ENCODE measurements around the gene GOLGA3. TPM values are rescaled to one million over a fixed set of nuclear protein-coding genes. Genes with fewer than 3 reads are reported as not detected.
A peak's percentile ranks its signal among the peaks of the same experiment; 100 is the strongest.

Gene GOLGA3
- total and polyA plus RNA-seq, 10 of the 15 experiments (the other 5 are each of a cell fraction or from before 2014, with no cell fraction given) = 2.0 to 42.7 (median 15.2) TPM

DNA sequence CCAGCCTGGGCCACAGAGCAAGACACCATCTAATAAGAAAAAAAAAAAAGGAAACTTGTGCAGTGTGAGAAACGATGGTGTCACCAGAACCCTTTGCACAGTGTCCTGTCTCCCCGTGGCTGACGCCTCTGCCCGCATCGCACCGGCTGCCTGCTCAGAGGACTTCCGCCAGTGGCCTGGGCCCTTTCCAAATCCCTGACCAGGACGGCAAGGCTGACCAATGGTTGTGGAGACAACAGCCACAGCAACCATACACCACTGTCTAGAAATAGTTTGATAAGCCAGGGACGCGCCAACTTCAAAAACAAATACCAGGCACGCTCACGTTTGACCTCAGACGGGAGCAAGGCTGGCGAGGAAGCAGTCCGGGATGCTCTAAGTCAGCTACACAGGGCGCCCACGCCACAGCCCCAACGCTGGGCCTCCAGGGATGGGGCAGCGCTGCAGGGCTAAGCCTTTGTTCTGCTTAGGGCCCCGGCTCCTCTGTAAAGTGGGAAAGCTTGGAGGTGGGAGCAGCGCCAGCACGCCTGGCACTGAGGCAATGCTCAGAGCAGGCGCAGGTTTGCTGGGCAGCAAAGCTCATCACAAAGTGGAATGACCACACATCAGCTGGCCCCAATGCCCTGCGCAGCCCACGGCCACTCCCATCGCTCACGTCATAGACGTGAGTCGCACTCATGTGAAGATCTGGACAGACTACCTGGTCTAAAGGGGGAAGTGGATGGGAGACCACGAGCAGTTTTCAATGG is 105.5 kb downstream of the GOLGA3 start (continued):
- TF ChIP-seq, protein P1, sequence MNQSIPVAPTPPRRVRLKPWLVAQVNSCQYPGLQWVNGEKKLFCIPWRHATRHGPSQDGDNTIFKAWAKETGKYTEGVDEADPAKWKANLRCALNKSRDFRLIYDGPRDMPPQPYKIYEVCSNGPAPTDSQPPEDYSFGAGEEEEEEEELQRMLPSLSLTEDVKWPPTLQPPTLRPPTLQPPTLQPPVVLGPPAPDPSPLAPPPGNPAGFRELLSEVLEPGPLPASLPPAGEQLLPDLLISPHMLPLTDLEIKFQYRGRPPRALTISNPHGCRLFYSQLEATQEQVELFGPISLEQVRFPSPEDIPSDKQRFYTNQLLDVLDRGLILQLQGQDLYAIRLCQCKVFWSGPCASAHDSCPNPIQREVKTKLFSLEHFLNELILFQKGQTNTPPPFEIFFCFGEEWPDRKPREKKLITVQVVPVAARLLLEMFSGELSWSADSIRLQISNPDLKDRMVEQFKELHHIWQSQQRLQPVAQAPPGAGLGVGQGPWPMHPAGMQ (IDR thresholded peaks at IDR 0.05; ENCODE audit: borderline replicate concordance) = no peak
- TF ChIP-seq, protein P2, sequence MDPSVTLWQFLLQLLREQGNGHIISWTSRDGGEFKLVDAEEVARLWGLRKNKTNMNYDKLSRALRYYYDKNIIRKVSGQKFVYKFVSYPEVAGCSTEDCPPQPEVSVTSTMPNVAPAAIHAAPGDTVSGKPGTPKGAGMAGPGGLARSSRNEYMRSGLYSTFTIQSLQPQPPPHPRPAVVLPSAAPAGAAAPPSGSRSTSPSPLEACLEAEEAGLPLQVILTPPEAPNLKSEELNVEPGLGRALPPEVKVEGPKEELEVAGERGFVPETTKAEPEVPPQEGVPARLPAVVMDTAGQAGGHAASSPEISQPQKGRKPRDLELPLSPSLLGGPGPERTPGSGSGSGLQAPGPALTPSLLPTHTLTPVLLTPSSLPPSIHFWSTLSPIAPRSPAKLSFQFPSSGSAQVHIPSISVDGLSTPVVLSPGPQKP (IDR thresholded peaks at IDR 0.05; ENCODE audit: low read depth, low read length) = no peak
- TF ChIP-seq NFIC (IDR thresholded peaks at IDR 0.05; ENCODE audit: low read depth, low read length) (no peak), PML (IDR thresholded peaks at IDR 0.05; ENCODE audit: low read length) (no peak), POLR2A (IDR thresholded peaks at IDR 0.05; ENCODE audit: low read depth, low read length) (peak; percentile 44)

DNA sequence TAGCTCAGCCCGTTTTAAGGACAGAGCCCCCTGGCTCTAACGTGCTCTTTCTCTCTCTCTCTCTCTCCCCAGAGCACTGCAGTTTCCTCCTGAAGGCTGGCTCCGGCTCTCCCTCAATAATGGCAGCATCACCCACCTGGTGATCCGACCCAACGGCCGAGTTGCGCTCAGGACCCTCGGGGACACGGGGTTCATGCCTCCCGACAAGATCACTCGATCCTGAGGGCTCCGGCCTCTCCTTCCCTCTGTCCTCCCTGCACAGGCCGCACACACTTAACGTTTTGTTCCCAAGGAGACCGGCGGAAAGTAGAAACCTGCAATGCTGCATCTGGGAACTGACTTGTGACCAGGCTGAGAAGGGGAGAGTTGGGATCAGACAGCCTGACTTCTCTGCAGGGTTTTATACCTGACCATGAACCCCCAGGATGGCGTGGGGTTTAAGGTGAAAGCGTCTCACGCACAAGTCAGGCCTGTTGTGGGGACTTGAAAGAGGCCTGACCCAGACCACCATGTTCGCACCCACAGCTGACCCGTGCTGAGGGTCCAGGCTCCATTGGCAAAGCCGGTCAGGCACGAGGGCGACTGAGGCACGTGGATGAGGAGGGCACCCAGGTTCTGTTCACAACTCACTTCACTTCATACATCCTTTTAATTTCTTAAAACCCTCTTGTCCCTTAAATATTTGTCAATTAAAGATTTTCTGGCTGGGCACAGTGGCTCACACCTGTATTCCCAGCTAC is 107.9 kb downstream of the GOLGA3 start:
- Histone ChIP-seq H3K9me3 (replicated peaks; ENCODE audit: control insufficient read depth, insufficient read depth, low read length) (no peaks in the 10 kb centered on the region), H3K4me3 (no peak overlapping the region), H3K4me1 (ENCODE audit: control insufficient read depth, insufficient read depth, low read length) (no peaks in the 10 kb centered on the region), H3K36me3 (ENCODE audit: control insufficient read depth in 2 of 2, insufficient read depth in 2 of 2, low read length in 1 of 2) (peaks cover 27 to 44% of the 10 kb centered on the region in 2 experiments), H3K9ac (ENCODE audit: control insufficient read depth, insufficient read depth, low read length) (no peak overlapping the region), H2AFZ (ENCODE audit: control insufficient read depth, low read depth, low read length) (no peak overlapping the region), H3K4me2 (ENCODE audit: control insufficient read depth, insufficient read depth) (no peak overlapping the region), H4K20me1 (ENCODE audit: control insufficient read depth, insufficient read depth) (0 out of 2 replicates have a peak, but pooled peaks cover 8% of the 10 kb centered on the region), H3K27ac (ENCODE audit: control insufficient read depth, insufficient read depth) (no peak overlapping the region), H3K27me3 (replicated peaks in 1 of 2; ENCODE audit: control insufficient read depth in 2 of 2, insufficient read depth in 2 of 2, low read length in 1 of 2) (no peaks in the 10 kb centered on the region), H3K79me2 (ENCODE audit: control insufficient read depth, insufficient read depth, low read length) (no peaks in the 10 kb centered on the region)
- intact Hi-C loops (cut with micrococcal nuclease; ENCODE audit: unreplicated experiment) = no loop called here
- ChIA-PET RAD21 (ENCODE audit: unreplicated experiment) (no interaction called here), SMC1A (ENCODE audit: uncharacterized antibody, unreplicated experiment) (no interaction called here), CTCF (no interaction called here), POLR2A (no interaction called here)
- BruUV-seq (replicated peaks) = no TSS peak
- TF ChIP-seq POLR2A (IDR thresholded peaks at IDR 0.05; ENCODE audit: low read depth, low read length) = peak; percentile 35; the same call in 1 of the 2 replicates
- TF ChIP-seq, protein P3, sequence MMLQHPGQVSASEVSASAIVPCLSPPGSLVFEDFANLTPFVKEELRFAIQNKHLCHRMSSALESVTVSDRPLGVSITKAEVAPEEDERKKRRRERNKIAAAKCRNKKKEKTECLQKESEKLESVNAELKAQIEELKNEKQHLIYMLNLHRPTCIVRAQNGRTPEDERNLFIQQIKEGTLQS (IDR thresholded peaks at IDR 0.05; ENCODE audit: borderline replicate concordance, extremely low read depth, low read depth, low read length) = no peak
- FAIRE-seq (no peak), DNase-seq (ENCODE audit: low read depth, low spot score) (no peak), ATAC-seq (no peak)
- in situ Hi-C loops (cut with MboI) = no loop called here
- 97% methylated on average over 25 of the region's 25 CpGs for WGBS (ENCODE audit: insufficient coverage, insufficient replicate concordance, low lambda C conversion rate, missing lambda C conversion rate)

Measured in GM12878 (cell line).